HG02571 (cell line): ENCODE measurements around the gene CYFIP2.

Experiments
- ATAC-seq: cut with Tn5 transposase; IDR thresholded peaks from one replicate; pipeline ENCODE4 v1.9.1; 2021; ENCODE audit warnings: mild to moderate bottlenecking, moderate library complexity; ENCODE audit not compliant: unreplicated experiment

Gene CYFIP2

DNA sequence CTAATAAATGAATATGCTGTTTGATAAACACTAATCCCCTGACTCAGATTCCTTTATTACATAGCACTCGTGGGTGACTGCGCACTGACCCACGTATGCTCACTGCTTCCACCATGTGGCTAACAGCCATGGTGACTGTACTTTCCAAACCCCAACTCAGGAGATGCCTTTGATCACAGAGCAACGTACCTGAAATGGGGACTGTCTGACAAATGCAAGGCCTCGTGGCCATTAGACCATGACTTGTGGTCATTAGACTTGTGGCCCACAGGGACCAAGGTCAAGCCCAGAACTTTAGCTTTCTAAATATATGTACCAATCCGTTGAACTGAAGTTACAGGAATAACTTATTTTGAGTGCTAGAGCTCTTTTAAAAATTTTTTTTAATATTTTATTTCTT, 46.6 kb downstream of the CYFIP2 start:
- peak; percentile 78 for ATAC-seq

- no peak for ATAC-seq
Observed at GRCh38 chr5:157322581-157322980, 56.7 kb downstream of the CYFIP2 start.

- ATAC-seq = no peak
Observed at GRCh38 chr5:157323107-157323706, 57.3 kb downstream of the CYFIP2 start.

- no peak for ATAC-seq
Observed at GRCh38 chr5:157324237-157324636, 58.3 kb downstream of the CYFIP2 start.

GRCh38 chr5:157326440-157327005, 60.6 kb downstream of the CYFIP2 start:
- ATAC-seq = no peak

GRCh38 chr5:157327771-157328170, 61.8 kb downstream of the CYFIP2 start:
- ATAC-seq = no peak

- ATAC-seq = peak; percentile 93
Observed at GRCh38 chr5:157328277-157328912, 62.5 kb downstream of the CYFIP2 start.

GRCh38 chr5:157331807-157332206, 65.9 kb downstream of the CYFIP2 start:
- ATAC-seq = no peak

DNA sequence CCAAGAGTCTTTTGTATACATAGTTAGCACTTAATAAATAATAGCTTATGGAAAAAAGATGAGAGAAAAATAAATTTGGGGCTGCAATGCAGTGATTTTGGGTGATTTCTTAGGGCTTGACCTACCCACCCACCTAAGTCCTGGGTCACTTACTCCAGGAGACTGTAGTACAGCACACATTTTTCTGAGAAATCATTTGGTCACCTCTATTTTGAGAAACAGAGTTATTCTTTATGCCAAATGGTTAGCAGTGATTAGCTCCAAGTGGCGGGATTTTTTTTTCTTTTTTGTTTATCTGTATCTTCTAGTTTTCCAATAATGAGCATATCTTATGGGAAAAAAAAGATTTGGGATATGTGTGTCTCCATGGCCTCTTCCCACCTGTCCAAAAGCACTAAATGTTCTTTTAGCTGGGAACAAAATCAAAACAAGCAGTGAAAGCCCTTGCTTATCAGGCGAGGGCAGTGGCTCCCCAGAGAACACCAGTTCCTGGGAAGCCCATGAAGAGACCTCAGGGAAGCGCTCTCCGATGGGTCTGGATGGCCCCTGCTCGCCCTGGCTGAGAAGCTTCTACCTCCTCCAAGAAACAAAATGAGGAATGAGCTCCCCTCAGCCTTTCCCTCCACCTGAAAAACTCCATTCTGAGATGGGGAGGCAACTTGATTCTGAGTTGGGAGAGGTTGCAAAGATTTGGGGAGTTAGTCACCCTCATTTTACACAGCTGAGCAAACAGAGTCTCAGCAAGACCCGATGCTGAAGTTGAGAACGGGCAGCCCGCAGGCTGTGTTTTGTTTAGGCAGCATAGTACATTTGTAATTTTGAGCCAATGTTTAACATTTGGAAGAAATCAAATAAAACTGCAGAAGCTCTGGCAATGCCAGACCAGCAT, 69.9 kb downstream of the CYFIP2 start:
- ATAC-seq = no peak

DNA sequence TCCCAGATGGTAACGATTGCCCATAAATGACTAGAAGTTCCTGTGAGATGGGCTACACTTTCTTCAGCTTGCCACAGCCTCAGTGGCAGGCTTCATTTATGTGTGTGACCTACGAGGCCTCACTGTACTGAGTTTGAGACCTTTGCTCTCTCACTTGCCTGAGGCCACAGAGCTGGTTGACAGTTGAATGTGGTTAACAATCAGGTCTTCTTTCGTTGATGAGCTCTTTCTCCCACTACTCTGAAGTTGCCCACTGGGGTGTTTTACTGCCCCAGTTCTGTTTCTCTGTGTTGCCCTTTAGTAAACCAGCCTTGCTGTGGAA, 70.5 kb downstream of the CYFIP2 start:
- no peak for ATAC-seq

GRCh38 chr5:157339409-157339808, 73.5 kb downstream of the CYFIP2 start:
- no peak for ATAC-seq

GRCh38 chr5:157342822-157343402, 77.0 kb downstream of the CYFIP2 start:
- no peak for ATAC-seq

DNA sequence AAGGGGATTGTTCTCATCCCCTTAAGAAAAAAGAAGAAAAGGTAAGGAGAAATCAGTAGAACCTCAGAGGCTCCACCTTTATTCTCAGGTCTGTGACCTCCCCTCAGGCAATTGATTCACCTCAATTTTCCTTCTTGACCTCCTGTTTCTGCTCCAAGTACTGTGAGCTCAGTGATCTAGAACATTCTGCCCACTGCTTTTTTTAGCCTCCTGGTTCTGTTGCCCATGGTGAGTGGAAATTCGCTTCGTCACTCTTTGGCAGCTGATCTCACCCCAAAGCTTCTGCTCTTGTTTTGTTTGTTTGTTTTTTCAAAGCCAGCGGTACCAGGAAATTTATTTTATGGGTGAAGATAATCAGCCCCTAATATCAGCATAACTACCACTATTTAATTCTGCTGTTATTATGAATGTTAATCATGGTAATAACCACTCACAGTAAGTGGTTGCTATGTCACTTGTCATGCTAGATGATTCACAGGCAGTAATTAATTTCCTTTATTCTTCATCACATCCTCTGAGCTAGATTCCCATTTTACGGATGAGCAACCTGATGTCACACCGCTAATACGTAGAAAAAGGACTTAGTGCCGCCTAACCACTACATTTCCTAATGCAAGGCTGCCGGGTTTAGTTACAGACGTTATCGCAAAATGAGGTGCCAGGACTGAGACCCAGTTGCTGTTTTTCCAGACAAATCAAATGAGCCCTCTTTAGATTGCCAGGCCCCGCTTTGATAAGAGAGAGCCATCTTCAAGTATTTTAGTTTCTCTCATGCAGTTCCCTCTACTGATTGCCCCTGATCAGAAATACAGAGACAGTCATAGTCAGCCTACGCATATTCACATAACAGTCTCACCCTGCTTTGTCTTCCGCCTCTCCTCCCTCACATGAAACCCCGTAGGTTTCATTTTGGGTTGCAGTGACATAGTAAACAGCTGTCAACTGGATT, 78.2 kb downstream of the CYFIP2 start:
- ATAC-seq = no peak

GRCh38 chr5:157345067-157345466, 79.1 kb downstream of the CYFIP2 start:
- ATAC-seq = no peak

DNA sequence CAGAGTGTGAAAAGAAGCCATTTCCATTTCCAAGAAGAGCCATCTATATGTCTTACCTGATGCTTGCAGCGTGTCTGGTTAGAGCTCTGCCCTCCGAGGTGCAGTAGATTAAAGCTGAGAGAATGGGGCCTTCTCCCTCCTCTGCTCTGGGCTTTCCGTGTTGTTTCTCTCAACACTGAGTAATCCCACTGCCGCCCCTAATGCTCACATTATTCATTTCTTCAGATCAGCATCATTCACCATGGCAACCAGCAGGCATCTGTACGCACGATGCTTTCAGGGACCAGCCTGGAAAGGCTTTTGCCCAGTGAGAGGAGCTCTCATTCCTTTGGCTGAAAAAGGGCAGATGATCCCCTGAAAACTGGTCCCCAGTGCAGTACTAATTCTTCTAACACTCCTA, 79.6 kb downstream of the CYFIP2 start:
- no peak for ATAC-seq

- ATAC-seq = no peak
Observed at GRCh38 chr5:157347301-157348048, 81.6 kb downstream of the CYFIP2 start.

DNA sequence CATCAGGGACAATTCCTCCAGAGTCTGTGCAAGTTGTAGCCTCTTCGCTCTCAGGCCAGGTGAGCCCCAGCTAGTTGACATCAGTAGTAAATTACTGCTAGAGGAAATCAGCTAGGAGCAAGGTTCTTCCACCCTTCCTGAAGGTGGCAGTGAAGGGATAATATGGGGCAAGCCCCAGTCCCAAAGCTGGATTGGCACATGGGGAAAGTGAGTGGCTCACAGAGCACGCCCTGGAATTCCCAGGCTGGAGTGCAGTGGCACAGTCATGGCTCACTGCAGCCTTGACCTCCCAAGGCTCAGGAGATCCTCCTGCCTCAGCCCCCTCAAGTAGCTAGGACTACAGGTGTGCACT, 82.1 kb downstream of the CYFIP2 start:
- no peak for ATAC-seq

DNA sequence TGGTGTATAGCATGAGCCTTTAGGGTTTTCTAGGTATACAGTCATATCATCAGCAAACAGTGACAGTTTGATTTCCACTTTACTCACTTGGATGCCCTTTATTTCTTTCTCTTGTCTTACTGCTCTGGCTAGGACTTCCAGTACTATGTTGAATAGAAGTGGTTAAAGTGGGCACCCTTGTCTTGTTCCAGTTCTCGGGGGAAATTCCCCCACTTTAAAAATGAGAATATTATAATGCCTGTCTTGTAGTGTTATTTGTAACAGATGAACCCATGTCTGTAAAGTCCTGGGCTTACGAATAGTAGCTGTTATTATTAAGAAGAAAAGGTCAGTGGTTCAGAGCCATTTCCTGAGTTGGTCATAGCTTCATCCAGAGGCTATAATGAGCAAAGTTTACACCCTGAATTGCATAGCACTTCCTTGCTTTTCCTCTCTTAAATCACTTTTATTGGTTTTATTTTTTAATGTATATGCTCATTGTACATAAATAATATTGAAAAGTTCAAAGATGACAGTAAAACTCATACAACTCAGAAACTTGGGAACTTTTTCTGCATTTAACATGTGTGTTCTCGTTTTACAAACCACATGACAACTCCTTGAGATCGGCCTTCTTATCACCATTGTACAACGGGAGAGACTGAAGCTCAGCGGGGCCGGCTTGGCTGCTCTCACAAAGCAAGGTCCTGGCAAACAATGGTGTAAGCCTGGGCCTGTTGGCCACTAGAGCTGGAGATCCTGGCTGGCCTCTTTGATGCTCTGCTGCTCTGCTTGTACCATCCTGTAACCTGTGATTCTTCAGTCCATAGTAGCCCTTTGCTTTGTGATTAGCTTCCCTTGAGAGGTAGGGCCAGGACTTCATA, 85.2 kb downstream of the CYFIP2 start:
- ATAC-seq = peak; percentile 75

- ATAC-seq = no peak
Observed at GRCh38 chr5:157351802-157352092, 85.8 kb downstream of the CYFIP2 start.
